WTC11 (cell line): Measurements from ENCODE around the gene CNDP1. TPM values are rescaled to one million over a fixed set of nuclear protein-coding genes. Genes with fewer than 3 reads are reported as not detected.

Source experiments
- ATAC-seq: fragments of 200-7000 bp; cut with Tn5 transposase; 2 replicates; pipeline ENCODE4 v1.10.0; 2021; ENCODE audit warnings: mild to moderate bottlenecking, moderate library complexity
- CTCF ChIA-PET: fragments of 300-600 bp; sonication (Branson Sonifier 250); formaldehyde crosslinking; loops from one replicate; lab custom pipeline; 2021; ENCODE audit warnings: antibody characterized with exemption; lab: Charles Lee
- POLR2A ChIA-PET: fragments of 350-600 bp; sonication (Branson Sonifier 250); formaldehyde crosslinking; loops from one replicate; lab custom pipeline; 2021; ENCODE audit warnings: antibody characterized with exemption; lab: Charles Lee
- DNase-seq: peaks from one replicate; pipeline ENCODE4 v3.0.0; 2021; ENCODE audit warnings: low spot score
- H3K27ac Mint-ChIP-seq: 2 replicates; pipeline ENCODE4 v1.8.0; 2021; ENCODE audit warnings: mixed read lengths
- H3K27me3 Mint-ChIP-seq: 2 replicates; pipeline ENCODE4 v1.8.0; 2021; ENCODE audit warnings: low read depth, mild to moderate bottlenecking, moderate library complexity, mixed read lengths
- H3K36me3 Mint-ChIP-seq: 2 replicates; pipeline ENCODE4 v1.8.0; 2021; ENCODE audit warnings: mixed read lengths
- H3K4me1 Mint-ChIP-seq: 2 replicates; pipeline ENCODE4 v1.8.0; 2022; ENCODE audit warnings: mixed read lengths
- H3K4me3 Mint-ChIP-seq: 2 replicates; pipeline ENCODE4 v1.8.0; 2021; ENCODE audit warnings: mild to moderate bottlenecking, moderate library complexity, mixed read lengths
- H3K9me3 Mint-ChIP-seq: 2 replicates; pipeline ENCODE4 v1.8.0; 2021; ENCODE audit warnings: mixed read lengths
- AFF4 ChIP-seq: sonication (generic); formaldehyde crosslinking; IDR thresholded peaks from 2 replicates; pipeline ENCODE4 v1.8.1; 2023; ENCODE audit warnings: mild to moderate bottlenecking, missing genetic modification reagents, borderline replicate concordance
- ARID4B ChIP-seq: sonication (generic); formaldehyde crosslinking; IDR thresholded peaks from 2 replicates; pipeline ENCODE4 v1.8.0; 2023; ENCODE audit warnings: missing genetic modification reagents, mild to moderate bottlenecking, borderline replicate concordance
- ATF3 ChIP-seq: sonication (generic); formaldehyde crosslinking; conservative IDR thresholded peaks from 2 replicates; pipeline ENCODE4 v1.8.1; 2022; ENCODE audit warnings: mild to moderate bottlenecking, missing genetic modification reagents
- E2F1 ChIP-seq: sonication (generic); formaldehyde crosslinking; IDR thresholded peaks from 2 replicates; pipeline ENCODE4 v1.8.0; 2022; ENCODE audit warnings: mild to moderate bottlenecking, missing genetic modification reagents
- E2F4 ChIP-seq: sonication (generic); formaldehyde crosslinking; IDR thresholded peaks from 2 replicates; pipeline ENCODE4 v1.8.1; 2022; ENCODE audit warnings: low read depth, mild to moderate bottlenecking, moderate library complexity, missing genetic modification reagents, borderline replicate concordance
- ELF4 ChIP-seq: sonication (generic); formaldehyde crosslinking; IDR thresholded peaks from 2 replicates; pipeline ENCODE4 v1.8.1; 2022; ENCODE audit warnings: low read depth, mild to moderate bottlenecking, moderate library complexity, missing genetic modification reagents
- FOXP1 ChIP-seq: sonication (generic); formaldehyde crosslinking; IDR thresholded peaks from 2 replicates; pipeline ENCODE4 v1.8.0; 2022; ENCODE audit warnings: missing genetic modification reagents, mild to moderate bottlenecking, moderate library complexity, borderline replicate concordance
- GABPB1 ChIP-seq: sonication (generic); formaldehyde crosslinking; IDR thresholded peaks from 2 replicates; pipeline ENCODE4 v1.8.1; 2023; ENCODE audit warnings: mild to moderate bottlenecking, missing genetic modification reagents
- JUN ChIP-seq: sonication (generic); formaldehyde crosslinking; IDR thresholded peaks from 2 replicates; pipeline ENCODE4 v1.8.0; 2023; ENCODE audit warnings: mild to moderate bottlenecking, missing genetic modification reagents
- OVOL2 ChIP-seq: fragments of 250-450 bp; sonication (Bioruptor Pico); IDR thresholded peaks from 2 replicates; pipeline ENCODE4 v1.9.0; 2021; ENCODE audit warnings: mild to moderate bottlenecking, borderline replicate concordance
- RELA ChIP-seq: sonication (generic); formaldehyde crosslinking; IDR thresholded peaks from 2 replicates; pipeline ENCODE4 v1.8.1; 2022; ENCODE audit warnings: missing genetic modification reagents, mild to moderate bottlenecking, borderline replicate concordance
- SOX15 ChIP-seq: fragments of 250-450 bp; sonication (Bioruptor Pico); IDR thresholded peaks from 2 replicates; pipeline ENCODE4 v1.9.0; 2021; ENCODE audit warnings: mild to moderate bottlenecking
- TP53 ChIP-seq: sonication (generic); formaldehyde crosslinking; IDR thresholded peaks from 2 replicates; pipeline ENCODE4 v1.8.1; 2023; ENCODE audit warnings: mild to moderate bottlenecking, missing genetic modification reagents
- USF1 ChIP-seq: sonication (generic); formaldehyde crosslinking; IDR thresholded peaks from 2 replicates; pipeline ENCODE4 v1.8.0; 2022; ENCODE audit warnings: mild to moderate bottlenecking, missing genetic modification reagents
- ZBTB21 ChIP-seq: sonication (generic); formaldehyde crosslinking; IDR thresholded peaks from 2 replicates; pipeline ENCODE4 v1.8.1; 2023; ENCODE audit warnings: mild to moderate bottlenecking, missing genetic modification reagents, borderline replicate concordance
- ZBTB43 ChIP-seq: sonication (generic); formaldehyde crosslinking; IDR thresholded peaks from 2 replicates; pipeline ENCODE4 v1.8.1; 2023; ENCODE audit warnings: mild to moderate bottlenecking, missing genetic modification reagents
- ZNF138 ChIP-seq: sonication (generic); formaldehyde crosslinking; conservative IDR thresholded peaks from 2 replicates; pipeline ENCODE4 v1.8.1; 2022; ENCODE audit warnings: mild to moderate bottlenecking, moderate library complexity, missing genetic modification reagents
- ZNF263 ChIP-seq: sonication (generic); formaldehyde crosslinking; IDR thresholded peaks from 2 replicates; pipeline ENCODE4 v1.8.1; 2022; ENCODE audit warnings: low read depth, mild to moderate bottlenecking, moderate library complexity, missing genetic modification reagents
- total RNA-seq: library from RNA; stranded (reverse); gene quantifications from 3 replicates; pipeline ENCODE4 v1.2.3, GENCODE V29; 2021

The CNDP1 gene
- total RNA-seq, 1 experiment from 2014 or later: 0.28 TPM

GRCh38 chr18:74506448-74507084 lies 27.7 kb upstream of the CNDP1 start:
- no peaks in the 10 kb centered on the region for H3K27me3 Mint-ChIP-seq
- H3K9me3 Mint-ChIP-seq: no peaks in the 10 kb centered on the region
- H3K27ac Mint-ChIP-seq: peak overlapping the region; percentile 89
- H3K36me3 Mint-ChIP-seq: peaks cover 68% of the 10 kb centered on the region
- POLR2A ChIA-PET: no interaction called here
- peak; percentile 70 for ATAC-seq
- no peak for TF ChIP-seq USF1 (CRISPR knock-in tag)
- TF ChIP-seq ATF3: no peak
- TF ChIP-seq SOX15 (CRISPR knock-in tag): no peak
- no peak for TF ChIP-seq RELA (CRISPR knock-in tag)
- no peak for TF ChIP-seq JUN (CRISPR knock-in tag)
- no peak for TF ChIP-seq ELF4
- TF ChIP-seq OVOL2: no peak
- no peak for TF ChIP-seq GABPB1 (CRISPR knock-in tag)
- no peak for TF ChIP-seq ZNF138
- no peak for TF ChIP-seq ARID4B (CRISPR knock-in tag)
- no peak for TF ChIP-seq TP53 (CRISPR knock-in tag)
- TF ChIP-seq ZBTB21 (CRISPR knock-in tag): no peak
- TF ChIP-seq ZNF263: no peak
- TF ChIP-seq FOXP1 (CRISPR knock-in tag): no peak
- no peak for TF ChIP-seq E2F1 (CRISPR knock-in tag)
- TF ChIP-seq ZBTB43 (CRISPR knock-in tag): no peak
- TF ChIP-seq, all 79 proteins: peak for 0
- Mint-ChIP-seq H3K4me3 (no peak overlapping the region), H3K4me1 (peaks cover 30% of the 10 kb centered on the region)
- CTCF ChIA-PET: no interaction called here
- peak; percentile 28 for DNase-seq

GRCh38 chr18:74507097-74507881 lies 27.0 kb upstream of the CNDP1 start:
- POLR2A ChIA-PET: no interaction called here
- ATAC-seq: no peak
- DNase-seq: no peak
- Mint-ChIP-seq H3K9me3 (no peaks in the 10 kb centered on the region), H3K4me1 (peaks cover 30% of the 10 kb centered on the region), H3K27ac (peak overlapping the region; percentile 89), H3K36me3 (peaks cover 64% of the 10 kb centered on the region), H3K27me3 (no peaks in the 10 kb centered on the region), H3K4me3 (no peak overlapping the region; the same call in 1 of the 2 replicates)
- CTCF ChIA-PET: no interaction called here
- TF ChIP-seq AFF4 (CRISPR knock-in tag) (no peak), USF1 (CRISPR knock-in tag) (no peak), E2F4 (no peak)
